NCI-H1092 (cell line): ENCODE measurements around the gene GRIK3.

Experiments used
- DNase-seq: peaks from one replicate; lab custom pipeline; 2025; lab: John Stamatoyannopoulos, UW

Gene GRIK3

GRCh38 chr1:36852586-36852985, 181.7 kb downstream of the GRIK3 start:
- DNase-seq = no peak

GRCh38 chr1:36851595-36851994, 182.7 kb downstream of the GRIK3 start:
- no peak for DNase-seq

- peak; percentile 87 for DNase-seq
Measured at GRCh38 chr1:36851087-36851486, 183.2 kb downstream of the GRIK3 start.

GRCh38 chr1:36849956-36850355, 184.4 kb downstream of the GRIK3 start:
- DNase-seq = no peak

- DNase-seq = no peak
Measured at GRCh38 chr1:36847761-36848160, 186.6 kb downstream of the GRIK3 start.

GRCh38 chr1:36847186-36847585, 187.1 kb downstream of the GRIK3 start:
- DNase-seq = no peak

GRCh38 chr1:36846357-36846756, 188.0 kb downstream of the GRIK3 start:
- no peak for DNase-seq

- DNase-seq = no peak
Measured at GRCh38 chr1:36845802-36846201, 188.5 kb downstream of the GRIK3 start.

- DNase-seq = no peak
Measured at GRCh38 chr1:36844917-36845316, 189.4 kb downstream of the GRIK3 start.

- no peak for DNase-seq
Measured at GRCh38 chr1:36843906-36844610, 190.3 kb downstream of the GRIK3 start.

- no peak for DNase-seq
Measured at GRCh38 chr1:36843027-36843426, 191.3 kb downstream of the GRIK3 start.

- DNase-seq = no peak
Measured at GRCh38 chr1:36842448-36842847, 191.9 kb downstream of the GRIK3 start.

GRCh38 chr1:36839485-36839884, 194.8 kb downstream of the GRIK3 start:
- DNase-seq = no peak

- no peak for DNase-seq
Measured at GRCh38 chr1:36838888-36839287, 195.4 kb downstream of the GRIK3 start.

- no peak for DNase-seq
Measured at GRCh38 chr1:36836916-36837315, 197.4 kb downstream of the GRIK3 start.

GRCh38 chr1:36836196-36836883, 198.0 kb downstream of the GRIK3 start:
- DNase-seq = peak; percentile 94

- DNase-seq = no peak
Measured at GRCh38 chr1:36835696-36836095, 198.6 kb downstream of the GRIK3 start.

- DNase-seq = no peak
Measured at GRCh38 chr1:36835017-36835695, 199.2 kb downstream of the GRIK3 start.

- no peak for DNase-seq
Measured at GRCh38 chr1:36834586-36834985, 199.7 kb downstream of the GRIK3 start.

- DNase-seq = peak; percentile 76
Measured at GRCh38 chr1:36831186-36831810, 203.0 kb downstream of the GRIK3 start.

GRCh38 chr1:36829961-36830360, 204.4 kb downstream of the GRIK3 start:
- no peak for DNase-seq

- DNase-seq = no peak
Measured at GRCh38 chr1:36829066-36829465, 205.2 kb downstream of the GRIK3 start.

GRCh38 chr1:36825226-36825625, 209.1 kb downstream of the GRIK3 start:
- no peak for DNase-seq
